Brain microvascular endothelial cell (primary cell): Measurements from ENCODE around the gene CCN6.
A peak's percentile ranks its signal among the peaks of the same experiment; 100 is the strongest.

ENCODE experiments used
- DNase-seq: peaks from one replicate; pipeline ENCODE4 v3.0.0-alpha.2; 2020
- H3K27ac ChIP-seq: fragments of 250-450 bp; sonication (Bioruptor Pico); 2 replicates; pipeline ENCODE4 v1.5.1; 2020; ENCODE audit warnings: mild to moderate bottlenecking, moderate library complexity
- H3K27me3 ChIP-seq: fragments of 250-450 bp; sonication (Bioruptor Pico); replicated peaks from 2 replicates; pipeline ENCODE4 v1.5.1; 2020; ENCODE audit warnings: mild to moderate bottlenecking
- H3K36me3 ChIP-seq: fragments of 250-450 bp; sonication (Bioruptor Pico); replicated peaks from 2 replicates; pipeline ENCODE4 v1.5.1; 2020; ENCODE audit warnings: mild to moderate bottlenecking
- H3K4me3 ChIP-seq: 2 replicates; pipeline ENCODE4 v1.5.1; 2011; ENCODE audit warnings: low read depth, mild to moderate bottlenecking, control low read depth, low read length, moderate library complexity
- in situ Hi-C: cut with HindIII; loops from 2 replicates; pipeline ENCODE4 v1.10.0; 2017; ENCODE audit warnings: low sequenced_read_pairs, low pct_ligation_motif_present
- TF ChIP-seq, protein P1 (sequence below): IDR thresholded peaks from 2 replicates; pipeline ENCODE4 v1.5.1; 2011; ENCODE audit warnings: low read depth, mild to moderate bottlenecking, moderate library complexity, low read length, control low read depth, inconsistent platforms; ENCODE audit errors: missing control alignments

Gene CCN6

DNA sequence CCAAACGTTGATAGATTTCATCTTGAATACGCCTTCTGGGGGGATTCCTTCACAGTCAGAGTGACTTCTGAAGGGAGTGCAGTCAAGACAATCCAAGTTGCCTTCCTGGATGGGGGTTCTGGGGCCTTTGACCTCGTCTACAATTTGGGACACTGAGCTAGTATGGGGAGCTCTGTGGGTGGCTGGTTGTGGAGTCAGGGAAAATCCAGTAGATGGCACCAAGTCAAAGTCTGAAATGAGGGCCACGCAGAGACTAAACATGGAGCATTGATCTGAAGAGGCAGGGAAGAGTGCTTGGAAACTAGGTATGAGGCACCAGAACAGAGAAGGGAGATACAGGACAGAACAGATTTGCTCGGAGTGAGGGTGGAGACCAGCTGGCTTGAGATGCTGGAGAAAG, 43.6 kb upstream of the CCN6 start:
- Histone ChIP-seq H3K4me3 (no peak overlapping the region), H3K27ac (no peak overlapping the region), H3K36me3 (no peaks in the 10 kb centered on the region), H3K27me3 (no peaks in the 10 kb centered on the region)
- in situ Hi-C loops = no loop called here
- no peak for DNase-seq
- TF ChIP-seq, protein P1, sequence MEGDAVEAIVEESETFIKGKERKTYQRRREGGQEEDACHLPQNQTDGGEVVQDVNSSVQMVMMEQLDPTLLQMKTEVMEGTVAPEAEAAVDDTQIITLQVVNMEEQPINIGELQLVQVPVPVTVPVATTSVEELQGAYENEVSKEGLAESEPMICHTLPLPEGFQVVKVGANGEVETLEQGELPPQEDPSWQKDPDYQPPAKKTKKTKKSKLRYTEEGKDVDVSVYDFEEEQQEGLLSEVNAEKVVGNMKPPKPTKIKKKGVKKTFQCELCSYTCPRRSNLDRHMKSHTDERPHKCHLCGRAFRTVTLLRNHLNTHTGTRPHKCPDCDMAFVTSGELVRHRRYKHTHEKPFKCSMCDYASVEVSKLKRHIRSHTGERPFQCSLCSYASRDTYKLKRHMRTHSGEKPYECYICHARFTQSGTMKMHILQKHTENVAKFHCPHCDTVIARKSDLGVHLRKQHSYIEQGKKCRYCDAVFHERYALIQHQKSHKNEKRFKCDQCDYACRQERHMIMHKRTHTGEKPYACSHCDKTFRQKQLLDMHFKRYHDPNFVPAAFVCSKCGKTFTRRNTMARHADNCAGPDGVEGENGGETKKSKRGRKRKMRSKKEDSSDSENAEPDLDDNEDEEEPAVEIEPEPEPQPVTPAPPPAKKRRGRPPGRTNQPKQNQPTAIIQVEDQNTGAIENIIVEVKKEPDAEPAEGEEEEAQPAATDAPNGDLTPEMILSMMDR = peak; percentile 28

DNA sequence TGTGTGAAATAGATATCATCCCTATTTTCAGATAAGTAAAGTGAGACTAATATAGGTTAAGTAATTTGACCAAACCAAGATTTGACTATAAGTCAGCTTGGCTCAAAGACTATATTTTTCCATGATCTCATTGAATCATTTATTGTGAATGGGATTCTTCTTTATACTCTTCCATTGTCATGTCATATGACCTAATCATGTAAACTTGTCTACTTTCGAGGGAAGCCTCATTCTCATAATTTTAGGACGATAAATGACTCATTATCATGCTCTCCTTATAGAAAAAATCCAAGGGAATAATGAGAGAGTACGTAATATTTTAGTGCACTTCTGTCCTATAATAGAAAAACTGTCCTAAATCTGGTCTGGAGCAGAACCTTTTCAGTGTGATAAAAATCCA, 40.9 kb upstream of the CCN6 start:
- Histone ChIP-seq H3K36me3 (no peaks in the 10 kb centered on the region), H3K4me3 (no peak overlapping the region), H3K27me3 (no peaks in the 10 kb centered on the region), H3K27ac (no peak overlapping the region)
- in situ Hi-C loops = no loop called here
- no peak for DNase-seq
- TF ChIP-seq, protein P1 = no peak

- no peaks in the 10 kb centered on the region for H3K27me3 ChIP-seq
- TF ChIP-seq, protein P1 = no peak
- H3K36me3 ChIP-seq = no peaks in the 10 kb centered on the region
- no peak overlapping the region for H3K4me3 ChIP-seq
- DNase-seq = no peak
- H3K27ac ChIP-seq = peak overlapping the region; percentile 41
- in situ Hi-C loops = no loop called here
These were observed 39.4 kb upstream of the CCN6 start for GRCh38 chr6:112014483-112014882.

DNA sequence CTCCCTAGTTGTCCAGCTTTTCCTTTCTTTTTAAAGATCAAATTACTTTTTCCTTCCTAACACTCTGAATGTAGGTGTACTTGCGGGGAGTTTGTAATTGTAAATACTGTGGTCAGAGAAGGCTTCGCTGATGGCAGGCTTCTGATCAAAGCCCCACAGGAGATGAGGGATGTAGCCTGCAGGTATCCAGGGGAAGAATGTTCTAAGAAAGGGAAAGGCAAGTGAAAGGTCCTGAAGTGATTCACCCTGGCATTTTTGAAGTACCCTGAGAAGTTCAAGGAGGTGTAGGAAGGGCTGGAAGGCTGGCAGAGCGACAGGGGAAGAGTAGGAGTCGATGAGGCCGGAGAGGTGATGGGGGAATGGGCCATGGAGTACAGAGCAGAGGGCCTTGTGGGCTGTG, 38.2 kb upstream of the CCN6 start:
- Histone ChIP-seq H3K4me3 (no peak overlapping the region), H3K27me3 (no peaks in the 10 kb centered on the region), H3K36me3 (no peaks in the 10 kb centered on the region), H3K27ac (peak overlapping the region; percentile 42)
- no peak for DNase-seq
- in situ Hi-C loops = no loop called here
- TF ChIP-seq, protein P1 = no peak

DNA sequence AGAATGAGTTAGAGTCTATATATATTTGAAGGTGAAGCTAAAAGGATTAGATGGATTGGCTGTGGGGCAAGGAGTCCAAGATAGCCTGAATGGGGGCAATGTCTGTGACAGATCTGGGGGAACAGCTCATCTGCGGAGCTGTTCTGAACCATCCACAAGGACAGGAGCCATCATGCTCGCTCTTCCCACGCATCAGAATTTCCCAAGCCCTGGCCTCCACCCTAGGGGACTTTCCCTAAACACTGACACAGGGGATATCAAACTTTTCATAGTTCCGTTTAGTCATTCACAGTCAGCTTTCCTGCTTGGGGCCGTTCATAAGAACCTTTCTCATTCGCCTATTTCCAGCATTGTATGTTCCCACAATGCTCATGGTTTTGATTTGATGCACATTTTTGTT, 37.6 kb upstream of the CCN6 start:
- H3K27me3 ChIP-seq = no peaks in the 10 kb centered on the region
- DNase-seq = peak; percentile 72
- TF ChIP-seq, protein P1 = no peak
- in situ Hi-C loops = no loop called here
- H3K36me3 ChIP-seq = no peaks in the 10 kb centered on the region
- H3K4me3 ChIP-seq = no peak overlapping the region
- H3K27ac ChIP-seq = peak overlapping the region; percentile 61

GRCh38 chr6:112017169-112017568, 36.7 kb upstream of the CCN6 start:
- no peak for DNase-seq
- peak overlapping the region; percentile 61 for H3K27ac ChIP-seq
- TF ChIP-seq, protein P1 = no peak
- no peaks in the 10 kb centered on the region for H3K27me3 ChIP-seq
- no peaks in the 10 kb centered on the region for H3K36me3 ChIP-seq
- in situ Hi-C loops = no loop called here
- H3K4me3 ChIP-seq = no peak overlapping the region
